H54 (cell line): ENCODE measurements around the gene BCL2L15.
A peak's percentile ranks its signal among the peaks of the same experiment; 100 is the strongest.

Source experiments
- DNase-seq: peaks from one replicate; pipeline ENCODE4 v3.0.0; 2011; ENCODE audit warnings: low spot score, mixed read lengths; ENCODE audit not compliant: insufficient read length
- FAIRE-seq: peaks from 3 replicates; lab custom pipeline; 2011; peaks lifted over from hg19 to GRCh38; lab: Jason Lieb, UNC
- POLR2A ChIP-seq: IDR thresholded peaks from 2 replicates; pipeline ENCODE4 v1.6.1; 2011; ENCODE audit warnings: low read depth, mild to moderate bottlenecking, low read length

Gene BCL2L15

GRCh38 chr1:113895961-113896360, 8.6 kb upstream of the BCL2L15 start:
- FAIRE-seq (no peak), DNase-seq (no peak)
- TF ChIP-seq POLR2A, result no peak

- no peak for TF ChIP-seq POLR2A
- FAIRE-seq, result no peak
Observed at GRCh38 chr1:113895098-113895497, 7.7 kb upstream of the BCL2L15 start.

GRCh38 chr1:113893267-113893666, 5.9 kb upstream of the BCL2L15 start:
- DNase-seq, result no peak
- no peak for TF ChIP-seq POLR2A
- no peak for FAIRE-seq

More at GRCh38 chr1:113895098-113895497, 7.7 kb upstream of the BCL2L15 start:
- no peak for DNase-seq

- TF ChIP-seq POLR2A, result no peak
- DNase-seq, result no peak
- FAIRE-seq, result no peak
Observed at GRCh38 chr1:113891631-113892220, 4.3 kb upstream of the BCL2L15 start.

- FAIRE-seq (no peak), DNase-seq (no peak)
- TF ChIP-seq POLR2A, result no peak
Observed at GRCh38 chr1:113890816-113891215, 3.4 kb upstream of the BCL2L15 start.

- DNase-seq (no peak), FAIRE-seq (no peak)
- TF ChIP-seq POLR2A, result no peak
Observed at GRCh38 chr1:113886417-113887401, 672 bp downstream of the BCL2L15 start.

- TF ChIP-seq POLR2A, result no peak
- DNase-seq (no peak), FAIRE-seq (no peak)
Observed at GRCh38 chr1:113881661-113882060, 5.7 kb downstream of the BCL2L15 start.

- no peak for TF ChIP-seq POLR2A
- FAIRE-seq (no peak), DNase-seq (no peak)
Observed at GRCh38 chr1:113879739-113880038, 7.7 kb downstream of the BCL2L15 start.

- TF ChIP-seq POLR2A, result no peak
- no peak for DNase-seq
- FAIRE-seq, result no peak
Observed at GRCh38 chr1:113876176-113876575, 11.2 kb downstream of the BCL2L15 start.

GRCh38 chr1:113875714-113876113, 11.7 kb downstream of the BCL2L15 start:
- DNase-seq, result no peak
- FAIRE-seq, result no peak
- no peak for TF ChIP-seq POLR2A

- FAIRE-seq (peak; percentile 85), DNase-seq (no peak)
- TF ChIP-seq POLR2A, result no peak
Observed at GRCh38 chr1:113874012-113874879, 13.1 kb downstream of the BCL2L15 start.

GRCh38 chr1:113872219-113872935, 15.0 kb downstream of the BCL2L15 start:
- TF ChIP-seq POLR2A, result no peak
- FAIRE-seq (peak; percentile 65), DNase-seq (no peak)

- TF ChIP-seq POLR2A, result no peak
- DNase-seq (peak; percentile 30), FAIRE-seq (peak; percentile 97)
Observed at GRCh38 chr1:113871597-113872113, 15.7 kb downstream of the BCL2L15 start, which contains the start of gene PTPN22. TSS of gene PTPN22 (minus strand) at chr1:113871712.

GRCh38 chr1:113870778-113871177, 16.6 kb downstream of the BCL2L15 start:
- no peak for FAIRE-seq
- no peak for TF ChIP-seq POLR2A
- DNase-seq, result no peak
